ENCODE data around the gene PDGFA.

The PDGFA gene

GRCh38 chr7:461453-462172 is 58.0 kb downstream of the PDGFA start:
- no peak for DNase-seq (ENCODE audit: low read depth in 3 of 3)

- no peak for DNase-seq (ENCODE audit: low read depth in 3 of 3)
Observed at GRCh38 chr7:461117-461452, 58.6 kb downstream of the PDGFA start.

- no peak for DNase-seq (ENCODE audit: low read depth in 3 of 3)
Observed at GRCh38 chr7:460374-461116, 59.1 kb downstream of the PDGFA start.

- no peak for DNase-seq (ENCODE audit: low read depth in 3 of 3)
Observed at GRCh38 chr7:459584-460373, 59.9 kb downstream of the PDGFA start.

- DNase-seq (ENCODE audit: low read depth in 3 of 3) = no peak
Observed at GRCh38 chr7:458511-459245, 61.0 kb downstream of the PDGFA start.

- no peak for DNase-seq (ENCODE audit: low read depth in 3 of 3)
Observed at GRCh38 chr7:457814-458510, 61.7 kb downstream of the PDGFA start.

GRCh38 chr7:455110-455928 is 64.3 kb downstream of the PDGFA start:
- no peak for DNase-seq (ENCODE audit: low read depth in 3 of 3)

GRCh38 chr7:454356-455109 is 65.1 kb downstream of the PDGFA start:
- no peak for DNase-seq (ENCODE audit: low read depth in 3 of 3)

- no peak for DNase-seq (ENCODE audit: low read depth in 3 of 3)
Observed at GRCh38 chr7:453597-454306, 65.9 kb downstream of the PDGFA start.

- no peak for DNase-seq (ENCODE audit: low read depth in 3 of 3)
Observed at GRCh38 chr7:452791-453455, 66.7 kb downstream of the PDGFA start.

GRCh38 chr7:452226-452751 is 67.4 kb downstream of the PDGFA start:
- DNase-seq (ENCODE audit: low read depth in 3 of 3) = no peak

- no peak for DNase-seq (ENCODE audit: low read depth in 3 of 3)
Observed at GRCh38 chr7:451255-452225, 68.1 kb downstream of the PDGFA start.

- no peak for DNase-seq (ENCODE audit: low read depth in 3 of 3)
Observed at GRCh38 chr7:450741-451140, 68.9 kb downstream of the PDGFA start.

- no peak for DNase-seq (ENCODE audit: low read depth in 3 of 3)
Observed at GRCh38 chr7:450036-450435, 69.6 kb downstream of the PDGFA start.

GRCh38 chr7:449324-450019 is 70.2 kb downstream of the PDGFA start:
- no peak for DNase-seq (ENCODE audit: low read depth in 3 of 3)

GRCh38 chr7:447523-447922 is 72.1 kb downstream of the PDGFA start:
- DNase-seq (ENCODE audit: low read depth in 3 of 3) = no peak
